Measurements from ENCODE around the gene IRAK4.

GRCh38 chr12:43832463-43833168 lies 73.9 kb downstream of the IRAK4 start:
- TF ChIP-seq CTCF (IDR thresholded peaks at IDR 0.05; ENCODE audit: poor library complexity) (no peak), EZH2phosphoT487 (IDR thresholded peaks at IDR 0.05; ENCODE audit: low read depth, severe bottlenecking, unreplicated experiment) (no peak), EZH2 (IDR thresholded peaks at IDR 0.05; ENCODE audit: borderline replicate concordance) (no peak)

Data from hepatocyte (in vitro differentiated cells).